ENCODE measurements around the gene RNF114.

DNA sequence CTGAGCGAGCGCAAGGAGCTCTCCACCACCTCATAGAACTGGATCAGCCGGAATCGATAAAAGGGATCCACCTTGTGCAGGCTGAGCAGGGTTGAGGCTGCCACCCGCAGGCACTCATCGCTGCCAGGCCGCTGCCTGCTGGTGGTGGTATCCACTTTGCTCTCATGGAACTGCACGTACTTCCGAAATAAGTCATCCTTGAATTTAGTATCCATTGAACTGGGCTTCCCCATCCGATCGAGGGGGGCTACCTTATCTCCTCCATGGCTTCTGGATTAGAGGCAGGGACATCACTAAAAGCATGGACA, 28.0 kb upstream of the RNF114 start:
- TF ChIP-seq TP53 (CRISPR knock-in tag; IDR thresholded peaks at IDR 0.05): no peak
- no peak for TF ChIP-seq CREM (CRISPR knock-in tag; IDR thresholded peaks at IDR 0.05)
- TF ChIP-seq NR3C1 (CRISPR knock-in tag; conservative IDR thresholded peaks at IDR 0.05; ENCODE audit: low read depth): no peak
- no peak for TF ChIP-seq NFYB (CRISPR knock-in tag; conservative IDR thresholded peaks at IDR 0.05; ENCODE audit: low read depth)
- no peak for TF ChIP-seq SP1 (CRISPR knock-in tag; conservative IDR thresholded peaks at IDR 0.05)
- no peak for TF ChIP-seq ESRRA (CRISPR knock-in tag; IDR thresholded peaks at IDR 0.05; ENCODE audit: borderline replicate concordance)
- TF ChIP-seq, protein P1, sequence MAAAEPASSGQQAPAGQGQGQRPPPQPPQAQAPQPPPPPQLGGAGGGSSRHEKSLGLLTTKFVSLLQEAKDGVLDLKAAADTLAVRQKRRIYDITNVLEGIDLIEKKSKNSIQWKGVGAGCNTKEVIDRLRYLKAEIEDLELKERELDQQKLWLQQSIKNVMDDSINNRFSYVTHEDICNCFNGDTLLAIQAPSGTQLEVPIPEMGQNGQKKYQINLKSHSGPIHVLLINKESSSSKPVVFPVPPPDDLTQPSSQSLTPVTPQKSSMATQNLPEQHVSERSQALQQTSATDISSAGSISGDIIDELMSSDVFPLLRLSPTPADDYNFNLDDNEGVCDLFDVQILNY (CRISPR knock-in tag; IDR thresholded peaks at IDR 0.05): no peak
- TF ChIP-seq ZNF219 (CRISPR knock-in tag; IDR thresholded peaks at IDR 0.05; ENCODE audit: borderline replicate concordance): no peak
- TF ChIP-seq, protein P2, sequence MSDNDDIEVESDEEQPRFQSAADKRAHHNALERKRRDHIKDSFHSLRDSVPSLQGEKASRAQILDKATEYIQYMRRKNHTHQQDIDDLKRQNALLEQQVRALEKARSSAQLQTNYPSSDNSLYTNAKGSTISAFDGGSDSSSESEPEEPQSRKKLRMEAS (CRISPR knock-in tag; IDR thresholded peaks at IDR 0.05): no peak
- TF ChIP-seq, protein P3, sequence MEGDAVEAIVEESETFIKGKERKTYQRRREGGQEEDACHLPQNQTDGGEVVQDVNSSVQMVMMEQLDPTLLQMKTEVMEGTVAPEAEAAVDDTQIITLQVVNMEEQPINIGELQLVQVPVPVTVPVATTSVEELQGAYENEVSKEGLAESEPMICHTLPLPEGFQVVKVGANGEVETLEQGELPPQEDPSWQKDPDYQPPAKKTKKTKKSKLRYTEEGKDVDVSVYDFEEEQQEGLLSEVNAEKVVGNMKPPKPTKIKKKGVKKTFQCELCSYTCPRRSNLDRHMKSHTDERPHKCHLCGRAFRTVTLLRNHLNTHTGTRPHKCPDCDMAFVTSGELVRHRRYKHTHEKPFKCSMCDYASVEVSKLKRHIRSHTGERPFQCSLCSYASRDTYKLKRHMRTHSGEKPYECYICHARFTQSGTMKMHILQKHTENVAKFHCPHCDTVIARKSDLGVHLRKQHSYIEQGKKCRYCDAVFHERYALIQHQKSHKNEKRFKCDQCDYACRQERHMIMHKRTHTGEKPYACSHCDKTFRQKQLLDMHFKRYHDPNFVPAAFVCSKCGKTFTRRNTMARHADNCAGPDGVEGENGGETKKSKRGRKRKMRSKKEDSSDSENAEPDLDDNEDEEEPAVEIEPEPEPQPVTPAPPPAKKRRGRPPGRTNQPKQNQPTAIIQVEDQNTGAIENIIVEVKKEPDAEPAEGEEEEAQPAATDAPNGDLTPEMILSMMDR (IDR thresholded peaks at IDR 0.05): no peak
- TF ChIP-seq ZNF232 (CRISPR knock-in tag; IDR thresholded peaks at IDR 0.05): no peak
- no peak for TF ChIP-seq ZNF423 (CRISPR knock-in tag; IDR thresholded peaks at IDR 0.05)
